IgD-negative memory B cell (primary cell): Measurements from ENCODE around the gene POLR2A. TPM values are rescaled to one million over a fixed set of nuclear protein-coding genes. Genes with fewer than 3 reads are reported as not detected.

ENCODE experiments used
- H3K27ac Mint-ChIP-seq, 3 donors: one replicate each; pipeline ENCODE4 v1.8.0; 2020 to 2022; ENCODE audit warnings: mild to moderate bottlenecking in 3 of 3, mixed read lengths in 3 of 3, moderate library complexity in 1 of 3
- H3K27me3 Mint-ChIP-seq: one replicate; pipeline ENCODE4 v1.8.0; 2021; ENCODE audit warnings: mixed read lengths
- H3K36me3 Mint-ChIP-seq: one replicate; pipeline ENCODE4 v1.8.0; 2020; ENCODE audit warnings: mild to moderate bottlenecking, mixed read lengths
- H3K4me1 Mint-ChIP-seq, 3 donors: one replicate each; pipeline ENCODE4 v1.8.0; 2020 to 2022; ENCODE audit warnings: mixed read lengths in 3 of 3, mild to moderate bottlenecking in 1 of 3
- H3K4me3 Mint-ChIP-seq, 4 donors: one replicate each; pipeline ENCODE4 v1.8.0; 2020 to 2022; ENCODE audit warnings: mild to moderate bottlenecking in 4 of 4, mixed read lengths in 4 of 4, moderate library complexity in 3 of 4
- H3K9me3 Mint-ChIP-seq, 3 donors: one replicate each; pipeline ENCODE4 v1.8.0; 2020 to 2021; ENCODE audit warnings: mixed read lengths in 3 of 3, mild to moderate bottlenecking in 1 of 3
- polyA plus RNA-seq: library from polyadenylated mRNA; unstranded; fragments of 300-500 nt; fragmentation: Illumina TruSeq; gene quantifications from one replicate; pipeline ENCODE4 v1.2.3, GENCODE V29; 2021

The POLR2A gene
- polyA plus RNA-seq, 1 donor from 2014 or later = 55.7 TPM

DNA sequence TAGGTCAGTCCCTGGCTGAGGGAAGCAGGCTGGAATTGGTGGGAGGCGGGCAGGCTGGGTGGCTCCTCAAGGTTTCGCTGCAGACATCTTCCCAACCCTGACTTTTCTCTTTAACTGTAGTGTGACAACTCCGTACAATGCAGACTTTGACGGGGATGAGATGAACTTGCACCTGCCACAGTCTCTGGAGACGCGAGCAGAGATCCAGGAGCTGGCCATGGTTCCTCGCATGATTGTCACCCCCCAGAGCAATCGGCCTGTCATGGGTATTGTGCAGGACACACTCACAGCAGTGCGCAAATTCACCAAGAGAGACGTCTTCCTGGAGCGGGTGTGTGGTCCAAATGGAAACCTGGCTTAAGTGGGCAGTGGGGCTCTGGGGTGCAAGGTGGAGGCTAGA lies 15.0 kb downstream of the POLR2A start:
- Mint-ChIP-seq H3K4me3 (peak overlapping the region in 1 of 4 donors; percentile 34), H3K27ac (no peak overlapping the region), H3K36me3 (peaks cover 9% of the 10 kb centered on the region), H3K27me3 (no peaks in the 10 kb centered on the region), H3K9me3 (no peaks in the 10 kb centered on the region), H3K4me1 (peaks cover 0 to 2% (median 0%) of the 10 kb centered on the region in 3 donors)

DNA sequence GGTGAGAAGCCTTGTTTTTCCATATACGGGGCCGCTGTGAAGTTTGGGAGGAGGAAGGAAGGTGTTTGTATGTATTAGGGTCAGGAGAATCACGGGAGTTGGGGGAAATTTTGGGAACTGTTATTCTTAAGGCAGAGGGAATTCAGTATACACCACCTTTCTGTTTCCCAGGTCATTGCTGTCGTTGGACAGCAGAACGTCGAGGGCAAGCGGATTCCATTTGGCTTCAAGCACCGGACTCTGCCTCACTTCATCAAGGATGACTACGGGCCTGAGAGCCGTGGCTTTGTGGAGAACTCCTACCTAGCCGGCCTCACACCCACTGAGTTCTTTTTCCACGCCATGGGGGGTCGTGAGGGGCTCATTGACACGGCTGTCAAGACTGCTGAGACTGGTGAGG lies 17.6 kb downstream of the POLR2A start:
- Mint-ChIP-seq H3K36me3 (peaks cover 8% of the 10 kb centered on the region), H3K9me3 (no peaks in the 10 kb centered on the region), H3K4me3 (no peak overlapping the region), H3K4me1 (no peaks in the 10 kb centered on the region), H3K27me3 (no peaks in the 10 kb centered on the region), H3K27ac (peak overlapping the region in 2 of 3 donors; percentile 64 to 67)

DNA sequence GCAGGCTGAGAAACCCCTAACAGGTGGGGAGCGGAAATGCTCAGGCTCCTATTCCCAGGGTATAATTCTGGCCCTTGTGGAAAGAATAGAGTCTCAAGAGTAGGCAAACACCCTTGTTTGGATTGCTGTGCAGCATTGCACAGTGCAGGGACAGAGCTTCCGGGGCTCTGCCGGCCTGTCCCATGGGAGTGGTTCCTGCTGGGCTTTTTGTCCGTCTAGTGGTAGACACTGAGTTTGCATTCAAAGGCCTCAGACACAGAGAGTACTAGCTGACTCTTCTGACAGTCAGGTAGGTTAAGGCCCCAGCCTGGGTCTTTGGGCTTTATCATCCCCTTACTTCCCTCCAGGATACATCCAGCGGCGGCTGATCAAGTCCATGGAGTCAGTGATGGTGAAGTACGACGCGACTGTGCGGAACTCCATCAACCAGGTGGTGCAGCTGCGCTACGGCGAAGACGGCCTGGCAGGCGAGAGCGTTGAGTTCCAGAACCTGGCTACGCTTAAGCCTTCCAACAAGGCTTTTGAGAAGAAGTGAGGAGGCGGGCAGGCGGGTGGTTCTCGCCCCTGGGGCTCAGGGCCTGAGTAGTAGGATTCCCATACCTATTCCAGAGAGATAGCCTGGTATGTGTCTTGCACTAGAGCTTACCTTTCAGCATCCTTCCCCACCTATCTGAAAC lies 18.1 kb downstream of the POLR2A start:
- Mint-ChIP-seq H3K9me3 (no peaks in the 10 kb centered on the region), H3K4me3 (no peak overlapping the region), H3K4me1 (no peaks in the 10 kb centered on the region), H3K36me3 (peaks cover 10% of the 10 kb centered on the region), H3K27ac (peak overlapping the region in 1 of 3 donors; percentile 67), H3K27me3 (no peaks in the 10 kb centered on the region)

DNA sequence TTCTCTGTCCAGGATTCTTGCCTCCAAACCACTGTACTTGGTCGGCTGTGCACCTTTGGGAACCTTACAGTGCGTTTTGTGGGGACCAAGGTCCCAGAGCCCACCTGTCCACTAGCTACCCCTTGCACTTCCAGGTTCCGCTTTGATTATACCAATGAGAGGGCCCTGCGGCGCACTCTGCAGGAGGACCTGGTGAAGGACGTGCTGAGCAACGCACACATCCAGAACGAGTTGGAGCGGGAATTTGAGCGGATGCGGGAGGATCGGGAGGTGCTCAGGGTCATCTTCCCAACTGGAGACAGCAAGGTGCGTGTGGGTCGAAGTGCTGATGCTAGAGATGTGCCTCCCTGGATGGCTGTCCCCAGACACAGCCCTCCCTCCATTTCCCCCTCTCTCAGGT lies 18.8 kb downstream of the POLR2A start:
- Mint-ChIP-seq H3K4me3 (no peak overlapping the region), H3K9me3 (no peaks in the 10 kb centered on the region), H3K27ac (no peak overlapping the region), H3K36me3 (peaks cover 10% of the 10 kb centered on the region), H3K4me1 (no peaks in the 10 kb centered on the region), H3K27me3 (no peaks in the 10 kb centered on the region)

DNA sequence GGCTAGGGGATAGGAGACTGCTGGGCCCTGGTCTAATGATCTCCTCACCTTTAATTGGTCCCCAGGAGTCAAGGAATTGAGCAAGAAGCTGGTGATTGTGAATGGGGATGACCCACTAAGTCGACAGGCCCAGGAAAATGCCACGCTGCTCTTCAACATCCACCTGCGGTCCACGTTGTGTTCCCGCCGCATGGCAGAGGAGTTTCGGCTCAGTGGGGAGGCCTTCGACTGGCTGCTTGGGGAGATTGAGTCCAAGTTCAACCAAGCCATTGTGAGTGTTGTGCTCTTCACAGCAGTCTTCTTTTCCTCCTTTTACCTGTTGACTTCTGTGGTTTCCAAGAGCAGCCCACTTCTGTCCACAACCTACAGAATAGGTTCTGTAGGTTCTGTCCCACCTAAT lies 19.4 kb downstream of the POLR2A start:
- Mint-ChIP-seq H3K9me3 (no peaks in the 10 kb centered on the region), H3K4me3 (no peak overlapping the region), H3K4me1 (no peaks in the 10 kb centered on the region), H3K36me3 (peaks cover 10% of the 10 kb centered on the region), H3K27ac (no peak overlapping the region), H3K27me3 (no peaks in the 10 kb centered on the region)

DNA sequence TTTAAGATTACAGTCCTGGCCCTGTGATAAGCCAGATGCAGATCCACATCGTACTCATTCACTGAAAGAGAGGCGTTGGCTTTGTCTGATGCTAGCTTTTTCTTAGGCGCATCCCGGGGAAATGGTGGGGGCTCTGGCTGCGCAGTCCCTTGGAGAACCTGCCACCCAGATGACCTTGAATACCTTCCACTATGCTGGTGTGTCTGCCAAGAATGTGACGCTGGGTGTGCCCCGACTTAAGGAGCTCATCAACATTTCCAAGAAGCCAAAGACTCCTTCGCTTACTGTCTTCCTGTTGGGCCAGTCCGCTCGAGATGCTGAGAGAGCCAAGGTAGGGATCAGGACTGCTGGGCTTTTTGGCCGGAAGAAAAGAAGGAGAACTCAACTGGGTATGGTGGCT lies 24.0 kb downstream of the POLR2A start:
- no peaks in the 10 kb centered on the region for H3K4me1 Mint-ChIP-seq
- H3K4me3 Mint-ChIP-seq = no peak overlapping the region
- peaks cover 9% of the 10 kb centered on the region for H3K36me3 Mint-ChIP-seq
- no peaks in the 10 kb centered on the region for H3K27me3 Mint-ChIP-seq
- no peaks in the 10 kb centered on the region for H3K9me3 Mint-ChIP-seq
- H3K27ac Mint-ChIP-seq = peak overlapping the region in 1 of 3 donors; percentile 50

DNA sequence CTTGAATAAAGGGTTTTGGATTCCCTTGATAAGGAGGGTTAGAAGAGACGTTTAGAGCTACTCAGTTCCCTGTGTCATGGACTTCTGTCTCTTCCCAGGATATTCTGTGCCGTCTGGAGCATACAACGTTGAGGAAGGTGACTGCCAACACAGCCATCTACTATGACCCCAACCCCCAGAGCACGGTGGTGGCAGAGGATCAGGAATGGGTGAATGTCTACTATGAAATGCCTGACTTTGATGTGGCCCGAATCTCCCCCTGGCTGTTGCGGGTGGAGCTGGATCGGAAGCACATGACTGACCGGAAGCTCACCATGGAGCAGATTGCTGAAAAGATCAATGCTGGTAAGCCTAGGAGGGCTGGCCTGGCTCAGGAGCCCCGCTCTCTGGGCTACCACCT lies 24.7 kb downstream of the POLR2A start:
- no peaks in the 10 kb centered on the region for H3K9me3 Mint-ChIP-seq
- no peak overlapping the region for H3K27ac Mint-ChIP-seq
- H3K4me1 Mint-ChIP-seq = no peaks in the 10 kb centered on the region
- H3K36me3 Mint-ChIP-seq = peaks cover 7% of the 10 kb centered on the region
- H3K4me3 Mint-ChIP-seq = no peak overlapping the region
- no peaks in the 10 kb centered on the region for H3K27me3 Mint-ChIP-seq

DNA sequence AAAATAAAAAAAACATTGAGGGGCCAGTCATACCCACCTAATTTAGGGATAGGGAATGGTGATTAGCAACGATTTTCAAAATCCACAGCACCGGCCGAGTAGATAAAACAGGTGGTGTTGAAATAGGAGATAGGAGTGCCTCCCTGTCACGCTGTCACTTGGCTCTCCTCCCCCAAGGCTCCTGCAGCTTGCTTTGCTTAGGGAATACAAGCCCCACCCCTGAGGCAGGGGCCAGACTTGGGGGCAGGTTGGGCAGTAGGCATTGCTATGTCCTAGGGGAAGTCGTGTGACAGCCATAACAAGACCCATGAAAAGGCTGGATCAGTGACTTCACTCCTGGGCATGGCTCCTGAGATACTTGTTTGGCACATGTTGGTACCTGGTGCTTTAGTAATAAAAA lies 25.8 kb downstream of the POLR2A start:
- H3K27me3 Mint-ChIP-seq = no peaks in the 10 kb centered on the region
- H3K9me3 Mint-ChIP-seq = no peaks in the 10 kb centered on the region
- H3K36me3 Mint-ChIP-seq = peaks cover 5% of the 10 kb centered on the region
- no peak overlapping the region for H3K27ac Mint-ChIP-seq
- no peak overlapping the region for H3K4me3 Mint-ChIP-seq
- H3K4me1 Mint-ChIP-seq = no peaks in the 10 kb centered on the region

DNA sequence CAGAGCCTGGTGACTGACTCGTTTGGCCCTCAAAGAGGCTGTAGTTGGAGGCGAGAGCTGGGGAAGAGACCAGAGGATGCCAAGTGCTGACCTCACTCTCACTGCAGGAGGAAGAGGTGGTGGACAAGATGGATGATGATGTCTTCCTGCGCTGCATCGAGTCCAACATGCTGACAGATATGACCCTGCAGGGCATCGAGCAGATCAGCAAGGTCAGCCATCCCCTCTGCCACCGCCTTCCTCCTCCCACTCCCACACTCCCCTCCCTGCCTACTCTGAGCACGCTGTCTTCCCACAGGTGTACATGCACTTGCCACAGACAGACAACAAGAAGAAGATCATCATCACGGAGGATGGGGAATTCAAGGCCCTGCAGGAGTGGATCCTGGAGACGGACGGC lies 26.9 kb downstream of the POLR2A start:
- H3K36me3 Mint-ChIP-seq = peaks cover 5% of the 10 kb centered on the region
- H3K9me3 Mint-ChIP-seq = no peaks in the 10 kb centered on the region

DNA sequence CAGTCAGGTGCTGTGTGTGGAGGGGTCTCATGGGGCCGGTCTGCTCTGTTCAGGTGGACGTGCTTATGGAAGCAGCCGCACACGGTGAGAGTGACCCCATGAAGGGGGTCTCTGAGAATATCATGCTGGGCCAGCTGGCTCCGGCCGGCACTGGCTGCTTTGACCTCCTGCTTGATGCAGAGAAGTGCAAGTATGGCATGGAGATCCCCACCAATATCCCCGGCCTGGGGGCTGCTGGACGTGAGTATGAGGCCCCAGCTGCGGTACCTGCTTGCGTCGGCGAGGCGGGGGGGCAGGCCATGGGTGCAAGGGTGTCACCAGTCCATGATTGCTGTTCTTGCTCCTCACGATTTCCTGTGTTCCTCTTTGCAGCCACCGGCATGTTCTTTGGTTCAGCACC lies 27.9 kb downstream of the POLR2A start:
- Mint-ChIP-seq H3K4me1 (no peaks in the 10 kb centered on the region), H3K4me3 (no peak overlapping the region)

More for the DNA sequence above, 26.9 kb downstream of the POLR2A start:
- peak overlapping the region in 1 of 3 donors; percentile 42 for H3K27ac Mint-ChIP-seq
- H3K27me3 Mint-ChIP-seq = no peaks in the 10 kb centered on the region
- H3K4me3 Mint-ChIP-seq = peak overlapping the region in 1 of 4 donors; percentile 54
- H3K4me1 Mint-ChIP-seq = no peaks in the 10 kb centered on the region

DNA sequence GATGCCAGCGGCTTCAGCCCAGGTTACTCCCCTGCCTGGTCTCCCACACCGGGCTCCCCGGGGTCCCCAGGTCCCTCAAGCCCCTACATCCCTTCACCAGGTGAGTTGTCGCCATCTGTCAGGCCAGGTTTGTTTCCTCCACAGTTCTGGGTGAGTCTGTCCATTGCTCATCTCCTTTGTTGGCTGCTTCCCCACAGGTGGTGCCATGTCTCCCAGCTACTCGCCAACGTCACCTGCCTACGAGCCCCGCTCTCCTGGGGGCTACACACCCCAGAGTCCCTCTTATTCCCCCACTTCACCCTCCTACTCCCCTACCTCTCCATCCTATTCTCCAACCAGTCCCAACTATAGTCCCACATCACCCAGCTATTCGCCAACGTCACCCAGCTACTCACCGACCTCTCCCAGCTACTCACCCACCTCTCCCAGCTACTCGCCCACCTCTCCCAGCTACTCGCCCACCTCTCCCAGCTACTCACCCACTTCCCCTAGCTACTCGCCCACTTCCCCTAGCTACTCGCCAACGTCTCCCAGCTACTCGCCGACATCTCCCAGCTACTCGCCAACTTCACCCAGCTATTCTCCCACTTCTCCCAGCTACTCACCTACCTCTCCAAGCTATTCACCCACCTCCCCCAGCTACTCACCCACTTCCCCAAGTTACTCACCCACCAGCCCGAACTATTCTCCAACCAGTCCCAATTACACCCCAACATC lies 28.8 kb downstream of the POLR2A start:
- no peaks in the 10 kb centered on the region for H3K27me3 Mint-ChIP-seq
- peaks cover 3% of the 10 kb centered on the region for H3K36me3 Mint-ChIP-seq
- no peak overlapping the region for H3K27ac Mint-ChIP-seq
- no peaks in the 10 kb centered on the region for H3K4me1 Mint-ChIP-seq
- peak overlapping the region in 1 of 4 donors; percentile 33 for H3K4me3 Mint-ChIP-seq
- H3K9me3 Mint-ChIP-seq = no peaks in the 10 kb centered on the region

More for the DNA sequence above, 27.9 kb downstream of the POLR2A start:
- H3K9me3 Mint-ChIP-seq = no peaks in the 10 kb centered on the region
- no peak overlapping the region for H3K27ac Mint-ChIP-seq
- H3K27me3 Mint-ChIP-seq = no peaks in the 10 kb centered on the region
- H3K36me3 Mint-ChIP-seq = peaks cover 3% of the 10 kb centered on the region

DNA sequence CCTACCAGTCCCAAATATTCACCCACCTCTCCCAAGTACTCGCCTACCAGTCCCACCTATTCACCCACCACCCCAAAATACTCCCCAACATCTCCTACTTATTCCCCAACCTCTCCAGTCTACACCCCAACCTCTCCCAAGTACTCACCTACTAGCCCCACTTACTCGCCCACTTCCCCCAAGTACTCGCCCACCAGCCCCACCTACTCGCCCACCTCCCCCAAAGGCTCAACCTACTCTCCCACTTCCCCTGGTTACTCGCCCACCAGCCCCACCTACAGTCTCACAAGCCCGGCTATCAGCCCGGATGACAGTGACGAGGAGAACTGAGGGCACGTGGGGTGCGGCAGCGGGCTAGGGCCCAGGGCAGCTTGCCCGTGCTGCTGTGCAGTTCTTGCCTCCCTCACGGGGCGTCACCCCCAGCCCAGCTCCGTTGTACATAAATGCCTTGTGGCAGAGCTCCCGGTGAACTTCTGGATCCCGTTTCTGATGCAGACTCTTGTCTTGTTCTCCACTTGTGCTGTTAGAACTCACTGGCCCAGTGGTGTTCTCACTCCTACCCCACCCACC lies 29.8 kb downstream of the POLR2A start:
- peaks cover 3% of the 10 kb centered on the region for H3K36me3 Mint-ChIP-seq
- H3K9me3 Mint-ChIP-seq = no peaks in the 10 kb centered on the region
- H3K27me3 Mint-ChIP-seq = no peaks in the 10 kb centered on the region
- no peak overlapping the region for H3K4me3 Mint-ChIP-seq
- no peaks in the 10 kb centered on the region for H3K4me1 Mint-ChIP-seq
- H3K27ac Mint-ChIP-seq = no peak overlapping the region

DNA sequence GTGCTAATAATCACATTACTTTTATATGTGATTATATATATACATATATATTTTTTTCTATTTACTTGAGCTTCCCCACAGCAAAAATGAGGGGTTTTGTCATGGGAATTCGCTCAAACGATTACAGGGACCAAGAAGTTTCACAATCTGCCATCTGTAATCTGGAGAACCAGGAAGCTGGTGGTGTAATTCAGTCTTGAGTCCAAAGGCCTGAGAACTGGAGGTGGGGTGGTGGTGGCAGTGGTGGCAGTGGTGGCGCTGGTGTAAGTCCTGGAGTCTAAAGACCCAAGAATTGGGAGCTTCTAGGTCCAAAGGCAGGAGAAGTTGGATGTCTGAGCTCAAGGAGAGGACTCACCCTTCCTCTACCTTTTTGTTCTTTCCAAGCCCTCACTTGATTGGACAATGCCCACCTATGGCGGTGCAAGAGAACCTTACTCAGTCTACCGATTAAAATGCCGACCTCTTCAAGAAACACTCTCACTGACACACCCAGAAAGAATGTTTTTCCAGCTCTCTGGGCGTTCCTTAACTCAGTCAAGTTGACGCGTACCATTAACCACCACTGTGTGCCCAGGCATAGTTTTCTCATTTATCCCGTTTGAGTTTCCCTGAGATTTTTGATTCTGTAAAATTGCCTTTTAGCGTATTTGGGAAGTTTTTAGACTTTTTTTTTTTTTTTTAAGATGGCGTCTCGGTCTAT lies 31.9 kb downstream of the POLR2A start:
- H3K36me3 Mint-ChIP-seq = peaks cover 2% of the 10 kb centered on the region
- no peak overlapping the region for H3K4me3 Mint-ChIP-seq
- H3K27ac Mint-ChIP-seq = no peak overlapping the region
- H3K9me3 Mint-ChIP-seq = no peaks in the 10 kb centered on the region
- no peaks in the 10 kb centered on the region for H3K4me1 Mint-ChIP-seq
- no peaks in the 10 kb centered on the region for H3K27me3 Mint-ChIP-seq

DNA sequence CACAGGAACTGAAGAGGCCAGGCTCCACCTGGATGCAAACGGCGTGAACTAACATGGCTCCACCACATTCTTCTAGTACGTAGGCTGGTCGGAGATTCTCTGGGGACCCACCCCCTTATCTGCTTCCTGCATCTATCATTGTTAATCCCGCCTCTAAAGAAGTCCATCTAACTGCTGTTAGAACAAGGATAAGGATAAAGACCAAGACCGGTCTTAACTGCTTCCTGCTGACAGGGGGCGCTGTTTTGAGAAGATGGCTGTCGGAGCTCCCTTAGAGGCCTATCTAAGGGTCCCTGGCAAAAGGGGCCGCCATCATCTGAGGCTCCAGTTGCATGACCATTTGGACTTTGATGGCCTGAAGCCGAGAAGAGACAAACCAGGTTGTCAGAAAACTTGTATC lies 38.9 kb downstream of the POLR2A start:
- Mint-ChIP-seq H3K27me3 (no peaks in the 10 kb centered on the region), H3K4me3 (peak overlapping the region in 2 of 4 donors; percentile 50 to 57), H3K4me1 (no peaks in the 10 kb centered on the region), H3K36me3 (peaks cover 2% of the 10 kb centered on the region), H3K27ac (peak overlapping the region in 1 of 3 donors; percentile 53), H3K9me3 (peaks cover 0 to 5% (median 0%) of the 10 kb centered on the region in 3 donors)

DNA sequence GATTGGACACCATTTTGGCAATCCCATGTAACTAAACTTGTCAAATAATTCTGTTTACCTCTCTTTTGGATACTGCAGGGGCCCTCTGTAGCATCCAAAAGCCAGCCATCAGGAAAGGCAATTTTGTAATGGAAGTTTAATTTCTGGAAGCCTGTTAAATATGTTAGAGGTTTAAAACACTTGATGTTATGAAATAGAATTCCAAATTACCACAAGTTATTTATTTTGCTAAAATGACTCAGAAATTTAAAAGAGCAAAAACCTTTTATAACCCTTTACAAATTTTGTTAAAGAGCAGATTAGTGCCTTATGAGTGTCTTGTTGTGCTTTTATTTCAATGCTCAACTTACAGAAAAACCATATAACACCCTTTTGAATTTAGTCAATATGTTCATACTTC lies 44.7 kb downstream of the POLR2A start:
- H3K27ac Mint-ChIP-seq = no peak overlapping the region
- peaks cover 0 to 1% (median 0%) of the 10 kb centered on the region in 3 donors for H3K4me1 Mint-ChIP-seq
- peaks cover 0 to 15% (median 4%) of the 10 kb centered on the region in 3 donors for H3K9me3 Mint-ChIP-seq
- no peaks in the 10 kb centered on the region for H3K27me3 Mint-ChIP-seq
- H3K36me3 Mint-ChIP-seq = no peaks in the 10 kb centered on the region
- H3K4me3 Mint-ChIP-seq = no peak overlapping the region
